Posterior vena cava (tissue), 2 donors: ENCODE results near the gene GNB4. TPM values are rescaled to one million over a fixed set of nuclear protein-coding genes. Genes with fewer than 3 reads are reported as not detected.

Source experiments
- DNase-seq: peaks from one replicate; pipeline ENCODE4 v3.0.0-alpha.2; 2020; ENCODE audit warnings: low spot score
- intact Hi-C, 2 donors: fragments of 100-400 bp; cut with DNase I; formaldehyde crosslinking; loops; one replicate each; pipeline versions ENCODE4 v1.14.1 to v1.14.2; 2022 to 2023
- long read RNA-seq, 2 donors: library from polyadenylated mRNA; unstranded; transcript quantifications; one replicate each; pipeline ENCODE4 v2.0.0, GENCODE V29; 2020 to 2021
- total RNA-seq, 2 donors: library from RNA; stranded (reverse); fragmentation: NEBNext Ultra II Directional; extraction: Animal tissue kit (Norgen Biotek cat#: 25700); gene quantifications; one replicate each; pipeline ENCODE4 v1.2.1, GENCODE V29; 2021
- donor health status: DM: yes; HTN: yes; CAD: no.
- donor health status: DM: yes; HTN: yes; CAD: no.

The GNB4 gene
- total RNA-seq: 10 to 100 TPM; 59.0 to 66.6 TPM
- long read RNA-seq, donor 1, full-length matches to known transcripts: 7 of 21 reads
- long read RNA-seq, donor 1, partial matches to known transcripts: 1 of 21 reads
- long read RNA-seq, donor 1, other reads (novel, unspliced or antisense): 13 of 21 reads
- long read RNA-seq, donor 2, full-length matches to known transcripts: 19 of 31 reads
- long read RNA-seq, donor 2, partial matches to known transcripts: 2 of 31 reads
- long read RNA-seq, donor 2, other reads (novel, unspliced or antisense): 10 of 31 reads

- DNase-seq: peak; percentile 95
- intact Hi-C loops: loop anchor here in 1 of 2 donors (10.0 kb wide), 1 partner anchor 113 kb away; the partner anchor contains the start of gene ACTL6A
Measured at GRCh38 chr3:179451265-179452175, at the start of gene GNB4. Gene GNB4 (minus strand): TSS chr3:179451470. CDS start chr3:179426200, 25,270 bp downstream.

GRCh38 chr3:179495483-179495882, 44.2 kb upstream of the GNB4 start:
- DNase-seq: no peak
- intact Hi-C loops: no loop called here

- no peak for DNase-seq
- intact Hi-C loops: no loop called here
Measured at GRCh38 chr3:179493260-179493659, 42.0 kb upstream of the GNB4 start.

DNA sequence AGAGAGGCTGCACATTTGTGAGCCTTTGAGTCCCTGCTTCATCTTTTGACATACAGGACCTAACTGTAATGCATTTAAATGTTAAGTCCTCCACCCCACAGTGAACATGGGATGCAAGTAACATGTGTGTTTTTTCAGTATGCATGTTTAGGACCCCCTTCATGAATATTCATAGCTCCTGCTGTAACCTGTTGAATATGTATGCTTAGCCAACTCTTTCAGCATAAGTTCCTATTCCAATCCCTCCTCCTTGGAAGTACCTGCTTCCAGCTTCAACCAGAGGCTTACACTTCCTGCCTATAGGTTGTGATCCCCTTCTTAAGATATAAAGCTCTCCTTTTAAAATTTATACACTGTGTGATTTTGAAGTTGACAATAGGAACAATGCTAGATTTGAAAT, 36.9 kb upstream of the GNB4 start:
- intact Hi-C loops: no loop called here
- no peak for DNase-seq

- intact Hi-C loops: no loop called here
- DNase-seq: no peak
Measured at GRCh38 chr3:179486806-179487205, 35.5 kb upstream of the GNB4 start.

DNA sequence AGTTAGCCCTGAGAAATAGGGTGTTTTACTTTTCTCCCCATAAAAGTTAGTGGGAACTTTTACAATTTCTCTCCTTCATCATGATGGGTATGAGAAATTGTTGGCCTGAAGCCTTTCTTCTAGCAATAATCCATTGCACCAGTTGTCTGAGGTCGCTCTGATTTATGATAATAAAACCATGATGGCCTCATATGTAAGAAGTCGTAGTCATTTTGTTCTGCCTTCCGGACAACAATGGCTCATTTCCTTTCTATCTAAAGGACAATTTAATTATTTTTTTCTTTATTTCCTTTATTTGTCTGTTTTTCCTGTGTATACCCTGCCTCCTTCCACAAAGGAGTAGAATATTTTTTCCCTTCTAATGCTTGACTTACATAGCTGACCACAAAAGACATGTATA, 31.6 kb upstream of the GNB4 start:
- intact Hi-C loops: no loop called here
- DNase-seq: no peak

DNA sequence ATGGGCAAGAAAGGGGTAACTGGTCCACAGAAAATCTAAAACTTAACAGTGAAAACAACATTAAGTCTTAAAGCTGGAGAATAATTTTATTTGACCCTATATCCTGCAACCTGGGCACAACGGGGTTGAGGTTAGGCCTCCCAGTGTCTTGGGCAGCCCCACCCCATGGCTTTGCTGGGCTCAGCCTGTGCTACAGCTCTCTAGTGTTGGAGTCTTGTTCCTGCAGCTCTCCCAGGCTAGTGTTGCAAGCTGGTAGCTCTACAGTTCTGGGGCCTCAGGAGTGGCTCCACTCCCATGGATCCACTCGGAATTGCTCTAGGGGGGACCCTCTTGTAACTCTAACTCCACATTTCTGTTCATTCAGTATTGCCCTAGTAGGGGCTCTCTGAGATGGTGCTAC, 24.9 kb upstream of the GNB4 start:
- DNase-seq: no peak
- intact Hi-C loops: no loop called here

- intact Hi-C loops: no loop called here
- DNase-seq: no peak
Measured at GRCh38 chr3:179474480-179474879, 23.2 kb upstream of the GNB4 start.

- intact Hi-C loops: no loop called here
- no peak for DNase-seq
Measured at GRCh38 chr3:179473565-179473964, 22.3 kb upstream of the GNB4 start.

GRCh38 chr3:179464323-179465092, 13.2 kb upstream of the GNB4 start:
- no peak for DNase-seq
- intact Hi-C loops: no loop called here

GRCh38 chr3:179463319-179463718, 12.0 kb upstream of the GNB4 start:
- intact Hi-C loops: no loop called here
- no peak for DNase-seq

DNA sequence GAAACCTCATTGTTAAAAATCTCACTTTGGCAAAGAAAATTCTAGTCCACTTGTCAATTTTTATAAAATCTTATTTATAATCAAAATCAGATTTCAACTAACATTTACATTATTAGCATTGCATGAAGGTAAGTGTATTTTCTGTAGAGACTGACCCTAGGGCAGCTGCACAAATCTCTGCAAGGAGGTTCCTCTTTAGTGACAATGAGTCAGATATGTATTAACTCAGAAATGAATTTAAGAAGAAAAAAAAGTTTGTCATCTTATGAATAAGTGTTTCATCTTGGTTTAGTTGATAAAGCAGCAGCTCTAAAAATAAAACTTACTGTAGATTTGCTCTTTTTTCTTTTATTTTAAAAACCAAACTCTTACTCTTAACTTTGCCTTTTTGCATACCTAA, 9.0 kb upstream of the GNB4 start:
- no peak for DNase-seq
- intact Hi-C loops: no loop called here

DNA sequence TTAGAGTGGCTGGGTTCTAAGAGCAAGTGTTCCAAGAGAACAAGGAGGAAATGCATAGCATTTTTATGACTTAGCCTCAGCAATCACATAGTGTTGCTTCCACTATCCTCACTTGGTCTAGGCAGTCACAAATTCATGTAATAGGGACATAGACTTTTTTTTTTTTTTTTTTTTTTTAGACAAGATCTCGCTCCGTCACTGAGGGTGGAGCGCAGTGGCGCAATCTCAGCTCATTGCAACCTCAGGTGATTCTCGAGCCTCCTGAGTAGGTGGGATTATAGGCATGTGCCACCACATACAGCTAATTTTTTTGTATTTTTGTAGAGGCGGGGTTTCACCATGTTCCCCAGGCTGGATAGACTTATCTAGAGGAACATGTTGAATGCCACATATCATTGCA, 4.7 kb upstream of the GNB4 start:
- DNase-seq: no peak
- intact Hi-C loops: loop anchor here in 1 of 2 donors (10.0 kb wide), 1 partner anchor 109 kb away; the partner anchor contains the start of gene ACTL6A

DNA sequence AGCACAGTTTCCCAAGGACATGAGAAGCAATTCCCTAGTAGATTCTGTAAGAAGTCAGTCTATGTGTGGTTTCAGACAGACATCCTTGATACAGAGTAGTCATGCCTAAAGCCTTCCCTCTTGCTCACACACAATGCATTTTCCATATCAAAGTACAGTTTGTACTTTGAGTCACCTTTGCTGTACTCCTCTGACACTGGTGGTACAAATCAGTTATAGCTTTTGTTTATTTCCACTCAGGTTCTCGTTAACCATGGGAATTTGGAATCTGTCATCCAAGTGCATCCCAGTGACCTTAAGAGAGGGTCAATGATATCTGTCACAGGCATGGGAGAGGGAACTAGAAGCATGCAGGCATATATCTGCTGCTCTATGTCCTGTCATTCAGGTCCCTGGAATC, 3.6 kb upstream of the GNB4 start:
- no peak for DNase-seq
- intact Hi-C loops: loop anchor here in 1 of 2 donors (10.0 kb wide), 1 partner anchor 110 kb away; the partner anchor contains the start of gene ACTL6A

GRCh38 chr3:179453967-179454366, 2.7 kb upstream of the GNB4 start:
- intact Hi-C loops: loop anchor here in 1 of 2 donors (10.0 kb wide), 1 partner anchor 111 kb away; the partner anchor contains the start of gene ACTL6A
- DNase-seq: no peak

DNA sequence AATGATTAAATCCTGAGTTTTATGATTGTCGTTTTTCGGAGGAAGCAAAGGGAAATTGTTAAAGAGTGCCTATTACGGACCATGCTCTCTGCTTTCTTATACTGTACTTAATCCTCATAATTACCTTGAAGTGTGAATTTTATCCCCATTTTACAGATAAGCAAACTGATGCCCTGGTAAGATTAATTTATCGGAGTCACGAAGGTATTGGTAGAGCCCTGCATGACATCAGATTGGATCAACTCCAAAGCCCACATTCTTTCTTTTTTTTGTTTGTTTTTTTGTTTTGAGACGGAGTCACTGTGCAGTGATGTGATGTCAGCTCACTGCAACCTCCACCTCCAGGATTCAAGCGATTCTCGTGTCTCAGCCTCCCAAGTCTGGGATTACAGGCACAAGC, 1.6 kb upstream of the GNB4 start:
- no peak for DNase-seq
- intact Hi-C loops: loop anchor here in 1 of 2 donors (10.0 kb wide), 1 partner anchor 112 kb away; the partner anchor contains the start of gene ACTL6A

- no peak for DNase-seq
- intact Hi-C loops: loop anchor here in 1 of 2 donors (10.0 kb wide), 1 partner anchor 113 kb away; the partner anchor contains the start of gene ACTL6A
Measured at GRCh38 chr3:179452176-179452564, 900 bp upstream of the GNB4 start.

DNA sequence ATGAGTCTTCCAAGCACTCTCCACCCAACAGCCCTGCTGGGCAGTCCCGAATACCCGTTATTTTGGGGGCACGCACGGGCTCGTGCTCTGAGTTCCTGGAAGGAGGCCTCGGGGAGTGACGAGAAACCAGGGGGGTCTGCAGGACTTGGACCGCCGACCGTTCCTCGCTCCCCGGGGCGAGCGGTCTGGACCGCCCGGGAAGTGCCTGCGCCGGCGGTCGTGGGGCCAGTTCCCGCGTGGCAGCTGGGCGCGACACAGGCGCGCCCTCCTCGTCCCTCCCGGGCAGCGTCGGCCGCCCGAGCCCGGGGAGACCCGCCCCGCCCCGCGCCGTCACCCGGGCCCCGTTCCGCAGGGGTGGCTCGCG, 387 bp downstream of the GNB4 start:
- DNase-seq: peak; percentile 85
- intact Hi-C loops: loop anchor here in 1 of 2 donors (10.0 kb wide), 1 partner anchor 114 kb away; the partner anchor contains the start of gene ACTL6A

DNA sequence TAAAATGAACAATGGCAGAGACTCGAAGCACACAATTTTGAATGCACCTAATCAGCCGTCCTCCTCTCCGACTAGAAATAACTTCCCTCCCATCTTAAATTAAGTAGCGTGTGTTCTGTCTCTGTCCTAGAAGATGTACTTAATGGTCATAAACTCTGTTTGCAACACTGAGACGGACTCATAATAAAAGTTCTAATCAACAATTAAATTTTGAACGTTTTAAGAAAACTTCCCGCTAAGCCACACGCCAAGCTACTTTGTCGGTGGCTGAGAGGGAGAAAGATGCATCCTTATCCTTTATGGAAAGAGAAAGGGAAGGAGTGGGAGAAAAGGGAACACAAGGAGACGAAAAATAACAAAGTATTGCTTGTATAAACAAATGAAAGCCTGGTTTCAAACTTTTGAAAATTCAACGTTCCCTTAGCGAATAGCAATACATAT, 989 bp downstream of the GNB4 start:
- DNase-seq: no peak
- intact Hi-C loops: loop anchor here in 1 of 2 donors (10.0 kb wide), 1 partner anchor 115 kb away; the partner anchor contains the start of gene ACTL6A
